Left ventricle myocardium inferior (tissue), 1 donor: ENCODE results near the gene SGSM2. TPM values are rescaled to one million over a fixed set of nuclear protein-coding genes. Genes with fewer than 3 reads are reported as not detected.
A peak's percentile ranks its signal among the peaks of the same experiment; 100 is the strongest.

Experiments used
- DNase-seq: peaks from one replicate; pipeline ENCODE4 v3.0.0-alpha.2; 2020
- H3K27ac ChIP-seq: fragments of 200-600 bp; replicated peaks from 2 replicates; pipeline ENCODE4 v1.8.0; 2021
- H3K27me3 ChIP-seq: fragments of 200-600 bp; 2 replicates; pipeline ENCODE4 v1.8.0; 2021; ENCODE audit warnings: low read depth
- H3K36me3 ChIP-seq: fragments of 200-600 bp; 2 replicates; pipeline ENCODE4 v1.8.0; 2021
- H3K4me1 ChIP-seq: fragments of 200-600 bp; 2 replicates; pipeline ENCODE4 v1.8.0; 2021
- H3K4me3 ChIP-seq: fragments of 200-600 bp; 2 replicates; pipeline ENCODE4 v1.8.0; 2021; ENCODE audit warnings: mild to moderate bottlenecking, moderate library complexity
- H3K9me3 ChIP-seq: fragments of 200-600 bp; replicated peaks from 2 replicates; pipeline ENCODE4 v1.8.0; 2021
- CTCF ChIP-seq: fragments of 200-600 bp; IDR thresholded peaks from 2 replicates; pipeline ENCODE4 v1.8.0; 2021; ENCODE audit warnings: antibody characterized with exemption, mild to moderate bottlenecking, borderline replicate concordance
- intact Hi-C: fragments of 100-400 bp; cut with micrococcal nuclease; formaldehyde crosslinking; loops from one replicate; pipeline ENCODE4 v1.11.0; 2022
- long read RNA-seq: library from polyadenylated mRNA; unstranded; transcript quantifications from one replicate; pipeline ENCODE4 v2.0.0, GENCODE V29; 2021
- total RNA-seq: library from RNA; stranded (reverse); fragmentation: NEBNext Ultra II Directional; extraction: Animal tissue kit (Norgen Biotek cat#: 25700); gene quantifications from one replicate; pipeline ENCODE4 v1.2.1, GENCODE V29; 2021
- donor health status: DM: no; HTN: yes; CAD: no; lungs with severe emphysema.

SGSM2 gene
- total RNA-seq, result 24.5 TPM
- long read RNA-seq, full-length matches to known transcripts, result 9 of 62 reads
- long read RNA-seq, partial matches to known transcripts, result 32 of 62 reads
- long read RNA-seq, other reads (novel, unspliced or antisense), result 21 of 62 reads

GRCh38 chr17:2336852-2337543 is at the start of gene SGSM2:
Gene SGSM2 (plus strand): TSS chr17:2337501. CDS start chr17:2337689, 188 bp downstream.
- Histone ChIP-seq H3K27ac (peak within 1 kb of the TSS; percentile 90), H3K4me1 (peaks cover 38% of the 10 kb centered on the region), H3K9me3 (no peaks in the 10 kb centered on the region), H3K4me3 (peak within 1 kb of the TSS; percentile 77), H3K36me3 (peaks cover 37% of the 10 kb centered on the region), H3K27me3 (no peaks in the 10 kb centered on the region)
- TF ChIP-seq CTCF, result no peak
- intact Hi-C loops, result no loop called here
- peak; percentile 72 for DNase-seq

GRCh38 chr17:2289878-2290478 is 47.3 kb upstream of the SGSM2 start:
- Histone ChIP-seq H3K4me1 (no peaks in the 10 kb centered on the region), H3K27me3 (no peaks in the 10 kb centered on the region), H3K27ac (no peak overlapping the region), H3K9me3 (no peaks in the 10 kb centered on the region), H3K4me3 (no peak overlapping the region), H3K36me3 (peaks cover 90% of the 10 kb centered on the region)
- no peak for DNase-seq
- no peak for TF ChIP-seq CTCF
- intact Hi-C loops, result no loop called here

GRCh38 chr17:2292100-2292499 is 45.2 kb upstream of the SGSM2 start:
- no peak overlapping the region for H3K27ac ChIP-seq
- H3K9me3 ChIP-seq, result no peaks in the 10 kb centered on the region
- intact Hi-C loops, result no loop called here
- no peak overlapping the region for H3K4me3 ChIP-seq
- no peak for TF ChIP-seq CTCF
- DNase-seq, result no peak
- H3K4me1 ChIP-seq, result no peaks in the 10 kb centered on the region
- H3K27me3 ChIP-seq, result no peaks in the 10 kb centered on the region
- H3K36me3 ChIP-seq, result peaks cover 97% of the 10 kb centered on the region

GRCh38 chr17:2295575-2295974 is 41.7 kb upstream of the SGSM2 start:
- intact Hi-C loops, result no loop called here
- DNase-seq, result no peak
- H3K27me3 ChIP-seq, result no peaks in the 10 kb centered on the region
- no peak overlapping the region for H3K27ac ChIP-seq
- H3K4me3 ChIP-seq, result no peak overlapping the region
- H3K4me1 ChIP-seq, result no peaks in the 10 kb centered on the region
- H3K9me3 ChIP-seq, result no peaks in the 10 kb centered on the region
- H3K36me3 ChIP-seq, result peaks cover 98% of the 10 kb centered on the region
- no peak for TF ChIP-seq CTCF

GRCh38 chr17:2297023-2297422 is 40.3 kb upstream of the SGSM2 start:
- no peaks in the 10 kb centered on the region for H3K9me3 ChIP-seq
- DNase-seq, result no peak
- H3K27me3 ChIP-seq, result no peaks in the 10 kb centered on the region
- no peak for TF ChIP-seq CTCF
- H3K27ac ChIP-seq, result no peak overlapping the region
- peaks cover 83% of the 10 kb centered on the region for H3K36me3 ChIP-seq
- intact Hi-C loops, result no loop called here
- peaks cover 10% of the 10 kb centered on the region for H3K4me1 ChIP-seq
- H3K4me3 ChIP-seq, result no peak overlapping the region
